Natural killer cell treated with Interleukin-12 subunit alpha and Interleukin-12 subunit beta and Interleukin-15 and Interleukin-18, amount 100 ng/mL, for 72 hours (primary cell): ENCODE data around the gene SAC3D1. TPM values are rescaled to one million over a fixed set of nuclear protein-coding genes. Genes with fewer than 3 reads are reported as not detected.

ENCODE experiments used
- ATAC-seq, 2 donors: fragments of 150-1000 bp; cut with Tn5 transposase in 1 of 2; sonication (Bioruptor Pico), chemical (Tn5 transposase) in 1 of 2; 2 replicates each; pipeline ENCODE4 v1.10.0; 2021
- DNase-seq: peaks from one replicate; pipeline ENCODE4 v3.0.0; 2022; ENCODE audit warnings: low spot score
- H3K27ac Mint-ChIP-seq, 2 donors: 1 replicate in 1 of 2; 2 replicates in 1 of 2; pipeline ENCODE4 v1.8.0; 2022; ENCODE audit warnings: mixed read lengths in 2 of 2, mild to moderate bottlenecking in 1 of 2, moderate library complexity in 1 of 2
- H3K27me3 Mint-ChIP-seq, 2 donors: 1 replicate in 1 of 2; 2 replicates in 1 of 2; pipeline ENCODE4 v1.8.0; 2022; ENCODE audit warnings: mixed read lengths in 2 of 2
- H3K36me3 Mint-ChIP-seq: one replicate; pipeline ENCODE4 v1.8.0; 2022; ENCODE audit warnings: mixed read lengths
- H3K4me1 Mint-ChIP-seq, 2 donors: 1 replicate in 1 of 2; 2 replicates in 1 of 2; pipeline ENCODE4 v1.8.0; 2022; ENCODE audit warnings: low read depth in 2 of 2, mixed read lengths in 2 of 2, mild to moderate bottlenecking in 1 of 2
- H3K4me3 Mint-ChIP-seq: one replicate; pipeline ENCODE4 v1.8.0; 2022; ENCODE audit warnings: mixed read lengths
- H3K9me3 Mint-ChIP-seq: 2 replicates; pipeline ENCODE4 v1.8.0; 2022; ENCODE audit warnings: mixed read lengths
- total RNA-seq, 2 donors: library from RNA; stranded (reverse); gene quantifications; one replicate each; pipeline ENCODE4 v1.2.3, GENCODE V29; 2022

Gene SAC3D1
- total RNA-seq, 2 donors from 2014 or later, result 7.6 to 18.5 TPM

DNA sequence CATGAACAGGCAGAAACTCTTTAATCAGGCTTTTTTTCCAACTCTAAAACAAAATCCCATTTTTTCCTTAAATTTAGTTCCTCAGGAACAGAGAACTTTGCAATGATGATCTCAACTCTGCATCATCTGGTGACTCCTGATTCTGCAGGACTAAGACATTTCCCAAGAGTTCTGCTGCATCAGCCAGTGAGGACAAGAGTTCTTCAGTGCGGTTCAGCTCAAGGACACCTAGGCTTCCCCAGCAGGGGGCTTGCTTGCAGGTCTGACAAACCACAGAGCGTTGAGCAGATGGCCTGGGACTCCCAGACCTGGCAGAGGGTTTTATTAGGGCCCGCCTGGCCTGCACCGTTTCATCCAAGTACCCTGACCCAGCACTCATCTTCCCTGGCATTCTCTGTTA is 36.4 kb downstream of the SAC3D1 start:
- ATAC-seq, result no peak
- Mint-ChIP-seq H3K9me3 (no peaks in the 10 kb centered on the region), H3K27ac (peak overlapping the region in 1 of 2 donors; percentile 45), H3K36me3 (peaks cover 10% of the 10 kb centered on the region), H3K4me1 (peaks cover 10 to 31% of the 10 kb centered on the region in 2 donors), H3K27me3 (no peaks in the 10 kb centered on the region), H3K4me3 (no peak overlapping the region)
- peak; percentile 51 for DNase-seq

DNA sequence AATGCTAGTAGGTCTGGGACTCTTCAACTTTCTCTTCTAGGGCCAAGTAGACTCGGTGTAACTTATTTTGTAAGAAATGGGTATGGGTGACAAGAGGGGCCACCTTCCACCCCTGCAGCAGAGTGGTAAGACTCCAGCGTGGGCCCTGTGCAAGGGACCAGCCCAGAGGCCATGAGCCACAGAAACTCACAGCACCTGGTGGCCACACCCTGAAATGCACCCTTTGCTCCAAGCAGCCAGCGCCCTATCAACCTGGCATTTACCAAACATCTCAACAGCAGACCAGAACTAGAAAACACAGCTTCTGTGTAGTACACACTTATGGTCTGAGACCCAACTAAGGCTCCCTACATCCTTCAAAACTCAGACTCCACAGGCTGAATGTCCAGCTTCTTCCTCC is 37.1 kb downstream of the SAC3D1 start:
- Mint-ChIP-seq H3K27ac (peak overlapping the region in 1 of 2 donors; percentile 20), H3K4me1 (peaks cover 15 to 38% of the 10 kb centered on the region in 2 donors), H3K9me3 (no peaks in the 10 kb centered on the region), H3K4me3 (no peak overlapping the region), H3K36me3 (peaks cover 10% of the 10 kb centered on the region), H3K27me3 (no peaks in the 10 kb centered on the region)
- DNase-seq (peak; percentile 60), ATAC-seq (peak; percentile 58 to 67)

DNA sequence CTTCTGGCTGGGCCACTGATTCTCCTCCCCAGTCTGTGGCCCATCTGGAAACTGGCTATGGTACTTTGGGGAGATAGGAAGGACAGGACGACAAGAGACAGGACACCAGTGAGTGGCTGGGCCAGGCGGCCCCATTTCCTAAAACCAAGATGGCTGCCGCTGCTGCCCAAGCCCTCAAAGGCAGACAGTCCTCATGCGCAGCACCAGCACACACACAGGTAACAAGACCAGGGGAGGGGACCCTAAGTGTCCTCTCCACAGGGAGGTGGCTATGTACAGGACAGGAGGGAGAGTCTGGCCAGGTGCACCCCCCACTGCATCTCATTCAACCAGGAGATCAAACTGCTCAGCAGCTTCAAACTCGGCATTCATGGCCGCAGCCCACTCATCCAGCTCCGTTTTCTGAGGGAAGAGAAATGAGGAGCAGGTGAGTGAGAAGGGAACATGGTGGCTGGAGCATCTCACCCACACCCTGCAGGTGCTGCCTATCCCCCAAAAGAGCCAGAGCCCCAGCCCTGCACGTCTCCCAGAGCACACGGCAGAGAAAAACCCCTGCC is 37.9 kb downstream of the SAC3D1 start:
- Mint-ChIP-seq H3K4me1 (peaks cover 20 to 45% of the 10 kb centered on the region in 2 donors), H3K4me3 (peak overlapping the region; percentile 39), H3K9me3 (no peaks in the 10 kb centered on the region), H3K27me3 (no peaks in the 10 kb centered on the region), H3K27ac (peak overlapping the region in 1 of 2 donors; percentile 20), H3K36me3 (peaks cover 10% of the 10 kb centered on the region)
- ATAC-seq (no peak), DNase-seq (peak; percentile 60)

DNA sequence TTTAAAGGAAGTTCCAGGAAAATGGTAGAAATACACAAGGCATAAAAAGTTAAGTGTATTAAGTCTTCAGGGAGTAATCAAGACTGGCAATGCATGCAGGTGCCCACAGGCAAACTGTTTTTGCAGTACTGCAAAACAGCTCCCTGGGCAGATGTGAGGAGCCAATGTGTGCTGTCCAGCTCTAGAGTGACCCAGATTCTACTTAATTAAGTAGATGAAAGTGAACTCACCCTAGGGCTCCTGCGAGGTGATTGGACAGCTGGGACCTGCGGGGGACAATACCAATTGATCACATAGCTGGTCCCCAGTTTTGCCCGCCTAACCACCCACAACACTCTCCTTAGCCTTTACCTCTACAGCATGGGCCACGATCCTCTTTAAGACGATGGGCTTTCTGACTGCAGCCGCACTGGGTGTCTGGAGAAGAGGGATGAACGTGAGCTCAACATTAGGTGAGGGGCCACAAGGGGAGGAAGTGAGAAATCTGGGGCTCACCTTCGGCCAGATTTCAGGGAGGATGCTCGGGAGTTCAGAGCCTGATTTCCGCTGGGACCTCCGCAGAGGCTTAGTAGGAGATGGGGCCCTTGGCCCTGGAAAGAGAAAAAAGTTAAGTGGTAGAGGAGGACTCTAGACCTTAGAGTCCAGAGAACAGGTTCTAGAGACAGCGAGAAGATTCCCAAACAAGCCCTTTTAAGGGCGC is 42.3 kb downstream of the SAC3D1 start:
- no peaks in the 10 kb centered on the region for H3K9me3 Mint-ChIP-seq
- ATAC-seq (peak; percentile 0 to 1), DNase-seq (peak; percentile 38)
- peak overlapping the region; percentile 94 to 95 for H3K27ac Mint-ChIP-seq
- peaks cover 17% of the 10 kb centered on the region for H3K36me3 Mint-ChIP-seq
- peaks cover 32 to 51% of the 10 kb centered on the region in 2 donors for H3K4me1 Mint-ChIP-seq
- no peaks in the 10 kb centered on the region for H3K27me3 Mint-ChIP-seq
- H3K4me3 Mint-ChIP-seq, result peak overlapping the region; percentile 98

DNA sequence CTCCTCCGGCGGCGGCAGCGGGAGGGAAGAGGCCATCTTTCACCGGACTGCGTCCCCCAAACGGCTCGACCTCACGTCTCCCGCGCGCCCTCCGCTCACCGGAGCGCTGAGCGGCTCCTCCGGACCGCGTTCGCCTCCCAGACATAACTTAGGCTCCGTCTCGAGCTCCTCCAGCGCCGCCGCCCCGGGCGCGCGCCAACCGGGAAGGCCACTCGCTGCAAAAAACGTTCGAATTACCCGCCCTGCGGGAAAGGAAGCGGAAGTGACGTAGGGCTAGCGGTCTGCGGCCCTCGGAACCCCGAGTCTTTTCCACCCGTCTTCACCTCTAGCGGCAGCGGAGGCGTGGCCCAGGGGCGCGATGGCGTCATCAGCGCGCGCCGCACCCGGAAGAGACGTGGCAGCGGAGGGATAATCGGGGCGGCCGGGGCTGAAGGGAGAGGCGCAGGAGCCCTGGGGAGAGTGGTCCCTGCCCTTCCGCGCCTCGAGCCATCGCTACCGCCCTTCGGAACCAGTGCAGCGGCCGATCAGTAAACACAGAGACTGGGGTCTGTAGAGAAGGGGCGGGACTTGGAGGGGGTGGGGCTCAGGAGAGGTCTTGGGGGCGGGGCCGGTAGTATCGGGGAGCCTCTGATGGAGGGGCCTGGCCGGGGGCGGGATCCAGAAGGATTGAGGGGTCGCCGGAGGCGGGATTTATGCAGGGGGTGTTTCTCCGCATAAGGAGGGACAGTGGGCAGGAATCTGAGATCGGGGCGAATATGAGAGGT is 43.0 kb downstream of the SAC3D1 start, which contains the start of the genes CDCA5 and ZFPL1:
CDCA5 (minus strand) TSS at position 207 of the 764 bp plus-strand sequence; CDS start at position 145, 62 bp downstream.
ZFPL1 (plus strand) TSS at position 389 of the 764 bp plus-strand sequence. CDS start 477 bp downstream, outside the sequence.
- H3K4me3 Mint-ChIP-seq, result peak within 1 kb of the TSS; percentile 98
- peak within 1 kb of the TSS; percentile 94 to 95 for H3K27ac Mint-ChIP-seq
- ATAC-seq (peak; percentile 93 to 96), DNase-seq (peak; percentile 98)
- peaks cover 19% of the 10 kb centered on the region for H3K36me3 Mint-ChIP-seq
- peaks cover 26 to 44% of the 10 kb centered on the region in 2 donors for H3K4me1 Mint-ChIP-seq
- no peaks in the 10 kb centered on the region for H3K27me3 Mint-ChIP-seq
- H3K9me3 Mint-ChIP-seq, result no peaks in the 10 kb centered on the region

DNA sequence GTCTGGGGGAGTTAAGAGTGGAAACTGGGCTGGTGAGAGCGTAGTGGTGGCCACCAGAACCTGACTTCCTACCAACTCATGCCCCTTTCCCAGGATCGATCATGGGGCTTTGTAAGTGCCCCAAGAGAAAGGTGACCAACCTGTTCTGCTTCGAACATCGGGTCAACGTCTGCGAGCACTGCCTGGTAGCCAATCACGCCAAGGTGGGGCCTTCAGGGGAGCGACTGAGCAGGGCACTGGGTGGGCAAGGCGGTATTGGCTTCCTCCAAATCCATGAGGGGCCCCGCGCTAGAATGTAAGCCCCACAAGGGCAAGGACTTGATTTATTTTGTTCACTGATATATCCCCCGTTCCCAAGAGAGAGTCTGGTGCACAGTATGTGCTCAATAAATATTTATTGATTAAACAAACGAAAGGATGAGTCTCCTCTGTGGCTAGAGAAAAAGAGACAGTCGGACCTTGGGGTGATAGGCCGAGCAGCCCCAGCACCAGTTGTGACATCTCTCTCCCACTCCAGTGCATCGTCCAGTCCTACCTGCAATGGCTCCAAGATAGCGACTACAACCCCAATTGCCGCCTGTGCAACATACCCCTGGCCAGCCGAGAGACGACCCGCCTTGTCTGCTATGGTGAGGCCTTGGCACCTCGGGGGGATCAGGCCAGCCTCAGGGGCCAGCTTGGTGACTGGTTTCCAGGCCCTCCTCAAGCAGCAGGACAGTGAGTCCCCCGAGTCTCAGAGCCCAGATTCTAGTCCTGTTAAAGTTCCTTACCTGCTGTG is 43.8 kb downstream of the SAC3D1 start:
- no peaks in the 10 kb centered on the region for H3K9me3 Mint-ChIP-seq

DNA sequence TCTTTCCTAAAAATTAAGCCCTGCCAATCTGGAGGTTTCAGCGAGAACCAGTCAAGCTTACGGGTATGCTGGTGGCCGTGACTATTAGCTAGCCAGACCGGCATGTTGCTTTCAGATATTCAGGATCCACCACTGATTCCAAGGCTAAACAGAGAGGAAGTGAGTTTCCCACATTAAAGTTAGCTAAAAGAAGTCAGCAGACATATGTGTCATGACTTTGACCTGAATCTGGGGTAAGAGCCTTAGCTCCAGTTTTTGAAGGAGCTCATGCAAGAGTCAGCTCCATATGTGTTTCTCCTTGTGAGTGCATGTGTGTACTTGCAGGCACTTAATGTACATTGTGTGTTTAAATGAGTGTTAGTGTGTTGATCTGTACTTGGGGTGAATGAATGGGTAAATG is 44.4 kb downstream of the SAC3D1 start:
- ATAC-seq, result no peak

More for the DNA sequence above, 43.8 kb downstream of the SAC3D1 start:
- peaks cover 21% of the 10 kb centered on the region for H3K36me3 Mint-ChIP-seq
- no peak for ATAC-seq
- DNase-seq, result no peak
- H3K27me3 Mint-ChIP-seq, result no peaks in the 10 kb centered on the region
- peak overlapping the region; percentile 98 for H3K4me3 Mint-ChIP-seq
- H3K27ac Mint-ChIP-seq, result peak overlapping the region; percentile 94 to 95
- H3K4me1 Mint-ChIP-seq, result peaks cover 26 to 44% of the 10 kb centered on the region in 2 donors

DNA sequence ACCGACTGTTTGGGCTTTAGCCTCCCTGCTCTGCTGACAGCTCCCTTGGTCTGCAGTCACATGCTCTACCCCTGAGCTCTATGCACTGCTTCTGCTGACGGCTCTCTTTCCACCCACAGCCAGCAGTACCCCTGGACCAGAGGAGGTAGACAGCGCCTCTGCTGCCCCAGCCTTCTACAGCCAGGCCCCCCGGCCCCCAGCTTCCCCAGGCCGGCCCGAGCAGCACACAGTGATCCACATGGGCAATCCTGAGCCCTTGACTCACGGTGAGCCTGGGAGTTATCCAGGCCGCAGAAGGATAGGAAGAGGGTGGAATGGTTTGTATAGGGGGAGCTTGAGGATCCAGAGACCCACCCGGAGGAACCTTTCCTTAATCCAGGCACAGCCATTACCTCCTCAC is 45.8 kb downstream of the SAC3D1 start:
- no peak for DNase-seq
- Mint-ChIP-seq H3K27me3 (no peaks in the 10 kb centered on the region), H3K9me3 (no peaks in the 10 kb centered on the region), H3K27ac (no peak overlapping the region), H3K4me1 (peaks cover 23 to 35% of the 10 kb centered on the region in 2 donors), H3K4me3 (no peak overlapping the region), H3K36me3 (peaks cover 15% of the 10 kb centered on the region)
- ATAC-seq, result no peak

More for the DNA sequence above, 44.4 kb downstream of the SAC3D1 start:
- H3K9me3 Mint-ChIP-seq, result no peaks in the 10 kb centered on the region
- no peak for DNase-seq
- no peaks in the 10 kb centered on the region for H3K27me3 Mint-ChIP-seq
- H3K4me3 Mint-ChIP-seq, result peak overlapping the region; percentile 98
- H3K4me1 Mint-ChIP-seq, result peaks cover 26 to 42% of the 10 kb centered on the region in 2 donors
- H3K36me3 Mint-ChIP-seq, result peaks cover 20% of the 10 kb centered on the region
- peak overlapping the region; percentile 94 to 95 for H3K27ac Mint-ChIP-seq

DNA sequence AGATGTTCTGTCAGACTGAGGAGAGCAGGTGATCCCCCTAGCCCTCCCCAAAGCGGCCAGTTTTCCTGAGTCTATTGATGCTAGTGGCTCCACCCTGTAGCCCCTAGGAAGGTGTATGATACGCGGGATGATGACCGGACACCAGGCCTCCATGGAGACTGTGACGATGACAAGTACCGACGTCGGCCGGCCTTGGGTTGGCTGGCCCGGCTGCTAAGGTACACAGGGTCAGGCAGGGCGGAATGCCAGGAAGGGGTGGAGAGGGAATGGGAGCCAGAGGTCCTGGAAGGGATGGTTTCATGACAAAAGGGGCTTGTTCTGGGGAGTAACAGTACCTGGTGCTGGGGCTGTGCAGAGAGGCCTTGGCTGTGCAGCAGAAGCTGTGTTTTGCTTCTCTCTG is 46.2 kb downstream of the SAC3D1 start:
- no peak for DNase-seq
- Mint-ChIP-seq H3K4me3 (no peak overlapping the region), H3K9me3 (no peaks in the 10 kb centered on the region), H3K27ac (no peak overlapping the region), H3K27me3 (no peaks in the 10 kb centered on the region), H3K4me1 (peaks cover 23 to 32% of the 10 kb centered on the region in 2 donors), H3K36me3 (peaks cover 15% of the 10 kb centered on the region)
- ATAC-seq, result no peak

DNA sequence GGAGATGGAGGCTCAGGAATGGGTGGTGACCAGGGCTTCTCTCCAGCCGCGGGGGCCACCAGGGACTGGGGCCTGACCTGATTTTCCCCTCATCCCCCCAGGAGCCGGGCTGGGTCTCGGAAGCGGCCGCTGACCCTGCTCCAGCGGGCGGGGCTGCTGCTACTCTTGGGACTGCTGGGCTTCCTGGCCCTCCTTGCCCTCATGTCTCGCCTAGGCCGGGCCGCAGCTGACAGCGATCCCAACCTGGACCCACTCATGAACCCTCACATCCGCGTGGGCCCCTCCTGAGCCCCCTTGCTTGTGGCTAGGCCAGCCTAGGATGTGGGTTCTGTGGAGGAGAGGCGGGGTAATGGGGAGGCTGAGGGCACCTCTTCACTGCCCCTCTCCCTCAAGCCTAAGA is 46.8 kb downstream of the SAC3D1 start:
- Mint-ChIP-seq H3K27me3 (no peaks in the 10 kb centered on the region), H3K4me1 (peaks cover 20 to 26% of the 10 kb centered on the region in 2 donors), H3K9me3 (no peaks in the 10 kb centered on the region), H3K36me3 (peaks cover 15% of the 10 kb centered on the region), H3K27ac (no peak overlapping the region), H3K4me3 (no peak overlapping the region)
- ATAC-seq (no peak), DNase-seq (no peak)

DNA sequence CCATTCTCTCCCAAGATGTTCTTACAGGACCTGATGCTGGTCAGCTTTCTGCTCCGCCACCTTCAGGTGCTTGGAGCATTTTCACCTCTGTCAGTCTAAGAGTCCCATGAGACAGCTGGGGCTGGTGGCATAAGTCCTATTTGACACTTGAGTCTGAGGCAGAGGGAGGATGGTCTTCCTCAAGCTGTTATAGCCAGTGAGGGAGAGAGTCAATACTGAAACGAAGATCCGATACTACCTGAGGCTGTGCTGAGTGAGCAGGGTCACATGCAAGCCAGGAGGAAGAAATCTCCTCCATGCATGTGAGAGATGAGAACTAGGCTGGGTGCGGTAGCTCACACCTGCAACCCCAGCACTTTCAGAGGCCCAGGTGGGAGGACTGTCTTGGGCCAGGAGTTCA is 48.6 kb downstream of the SAC3D1 start:
- ATAC-seq, result no peak
- Mint-ChIP-seq H3K4me3 (no peak overlapping the region), H3K27me3 (no peaks in the 10 kb centered on the region), H3K27ac (no peak overlapping the region), H3K4me1 (peaks cover 5 to 8% of the 10 kb centered on the region in 2 donors), H3K36me3 (peaks cover 15% of the 10 kb centered on the region), H3K9me3 (no peaks in the 10 kb centered on the region)
- DNase-seq, result peak; percentile 31

DNA sequence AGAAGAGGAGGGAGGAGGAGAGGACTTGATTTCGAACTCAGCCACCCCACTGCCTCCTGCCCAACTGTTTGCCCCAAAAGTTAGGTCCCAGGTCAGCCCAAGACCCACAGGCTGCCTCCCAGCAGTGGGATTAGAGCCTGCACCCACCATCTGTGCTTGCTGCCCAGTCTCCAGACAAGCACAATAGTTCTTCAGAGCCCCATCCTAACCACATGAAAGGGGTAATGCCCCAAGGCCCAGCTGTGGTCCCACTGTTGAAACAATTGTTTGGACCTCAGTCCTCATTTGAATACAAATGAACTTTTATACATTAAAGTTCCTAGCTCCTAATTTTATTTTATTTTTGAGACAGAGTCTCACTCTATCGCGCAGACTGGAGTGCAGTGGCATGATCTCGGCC is 49.6 kb downstream of the SAC3D1 start:
- H3K4me3 Mint-ChIP-seq, result no peak overlapping the region
- ATAC-seq (no peak), DNase-seq (no peak)
- no peaks in the 10 kb centered on the region for H3K27me3 Mint-ChIP-seq
- H3K9me3 Mint-ChIP-seq, result no peaks in the 10 kb centered on the region
- no peak overlapping the region for H3K27ac Mint-ChIP-seq
- peaks cover 4 to 5% of the 10 kb centered on the region in 2 donors for H3K4me1 Mint-ChIP-seq
- H3K36me3 Mint-ChIP-seq, result peaks cover 12% of the 10 kb centered on the region
